HEK293 (cell line): Measurements from ENCODE around the gene EML1.
A peak's percentile ranks its signal among the peaks of the same experiment; 100 is the strongest.

Experiments used
- CTCF ChIA-PET: fragments of 350-600 bp; formaldehyde crosslinking; extraction: SDS; loops from one replicate; lab custom pipeline; 2021; ENCODE audit warnings: antibody characterized with exemption; lab: Yijun Ruan, JAX
- POLR2A ChIA-PET: fragments of 300-600 bp; formaldehyde crosslinking; extraction: SDS; loops from one replicate; lab custom pipeline; 2020; ENCODE audit warnings: antibody characterized with exemption, inconsistent platforms; lab: Yijun Ruan, JAX
- H3K27ac ChIP-seq: fragments of 200-500 bp; sonication (Bioruptor generic); 2 replicates; pipeline ENCODE4 v1.5.1; 2014; ENCODE audit warnings: low read depth, low read length, control low read depth, inconsistent platforms; ENCODE audit errors: extremely low read depth
- H3K36me3 ChIP-seq, 2 experiments: fragments of 200-500 bp in 1 of 2; sonication (Bioruptor generic) in 1 of 2; 1 replicate in 1 of 2; 2 replicates in 1 of 2; pipeline ENCODE4 v1.5.1; 2014 to 2017; ENCODE audit warnings: inconsistent platforms in 2 of 2, low read length in 2 of 2; ENCODE audit not compliant: control insufficient read depth in 2 of 2, insufficient read depth in 1 of 2
- H3K4me1 ChIP-seq: fragments of 200-500 bp; sonication (Bioruptor generic); 2 replicates; pipeline ENCODE4 v1.5.1; 2014; ENCODE audit warnings: mild to moderate bottlenecking, low read length, inconsistent platforms; ENCODE audit not compliant: control insufficient read depth, insufficient read depth
- H3K4me3 ChIP-seq: 2 replicates; pipeline ENCODE4 v1.5.1; 2011; ENCODE audit warnings: low read depth, mild to moderate bottlenecking, control low read depth, low read length, moderate library complexity
- H3K9me3 ChIP-seq: fragments of 200-500 bp; sonication (Bioruptor generic); 2 replicates; pipeline ENCODE4 v1.5.1; 2014; ENCODE audit warnings: low read depth, low read length, inconsistent platforms; ENCODE audit not compliant: control insufficient read depth, insufficient read depth
- GLIS1 ChIP-seq: fragments of 450-650 bp; formaldehyde crosslinking; IDR thresholded peaks from 2 replicates; pipeline ENCODE4 v1.5.1; 2016; ENCODE audit warnings: missing biosample characterization, missing genetic modification characterization
- GLIS2 ChIP-seq: fragments of 450-650 bp; formaldehyde crosslinking; IDR thresholded peaks from 2 replicates; pipeline ENCODE4 v1.5.1; 2016; ENCODE audit warnings: missing biosample characterization, missing genetic modification characterization
- IKZF3 ChIP-seq: fragments of 450-650 bp; IDR thresholded peaks from 2 replicates; pipeline ENCODE4 v1.5.0; 2018; ENCODE audit warnings: missing biosample characterization, mild to moderate bottlenecking, missing genetic modification characterization, moderate library complexity
- KLF1 ChIP-seq: fragments of 450-650 bp; formaldehyde crosslinking; IDR thresholded peaks from 2 replicates; pipeline ENCODE4 v1.5.1; 2016; ENCODE audit warnings: missing biosample characterization, missing genetic modification characterization
- KLF16 ChIP-seq: fragments of 450-650 bp; formaldehyde crosslinking; IDR thresholded peaks from 2 replicates; pipeline ENCODE4 v1.5.1; 2017; ENCODE audit warnings: missing biosample characterization, missing genetic modification characterization
- KLF9 ChIP-seq: fragments of 450-650 bp; formaldehyde crosslinking; IDR thresholded peaks from 2 replicates; pipeline ENCODE4 v1.5.1; 2016; ENCODE audit warnings: missing biosample characterization, missing genetic modification characterization, low read depth
- SP2 ChIP-seq: fragments of 450-650 bp; formaldehyde crosslinking; IDR thresholded peaks from 2 replicates; pipeline ENCODE4 v1.5.1; 2016; ENCODE audit warnings: missing biosample characterization, missing genetic modification characterization
- ZFHX2 ChIP-seq: fragments of 450-650 bp; formaldehyde crosslinking; conservative IDR thresholded peaks from 2 replicates; pipeline ENCODE4 v1.5.1; 2016; ENCODE audit warnings: missing biosample characterization, missing genetic modification characterization
- ZIC2 ChIP-seq: fragments of 450-650 bp; formaldehyde crosslinking; IDR thresholded peaks from 2 replicates; pipeline ENCODE4 v1.5.1; 2016; ENCODE audit warnings: missing biosample characterization, missing genetic modification characterization
- ZNF121 ChIP-seq: fragments of 450-650 bp; formaldehyde crosslinking; IDR thresholded peaks from 2 replicates; pipeline ENCODE4 v1.5.1; 2016; ENCODE audit warnings: missing biosample characterization, missing genetic modification characterization
- ZNF140 ChIP-seq: fragments of 450-650 bp; formaldehyde crosslinking; IDR thresholded peaks from 2 replicates; pipeline ENCODE4 v1.5.1; 2016; ENCODE audit warnings: missing biosample characterization, missing genetic modification characterization
- ZNF146 ChIP-seq: fragments of 450-650 bp; formaldehyde crosslinking; IDR thresholded peaks from 2 replicates; pipeline ENCODE4 v1.5.1; 2016; ENCODE audit warnings: missing biosample characterization, missing genetic modification characterization
- ZNF19 ChIP-seq: fragments of 450-650 bp; formaldehyde crosslinking; IDR thresholded peaks from 2 replicates; pipeline ENCODE4; 2016; ENCODE audit warnings: missing biosample characterization, missing genetic modification characterization, low read depth
- ZNF335 ChIP-seq: fragments of 450-650 bp; formaldehyde crosslinking; conservative IDR thresholded peaks from 2 replicates; pipeline ENCODE4 v1.5.1; 2016; ENCODE audit warnings: missing biosample characterization, missing genetic modification characterization
- ZNF433 ChIP-seq: fragments of 450-650 bp; formaldehyde crosslinking; IDR thresholded peaks from 2 replicates; pipeline ENCODE4 v1.5.1; 2016; ENCODE audit warnings: missing biosample characterization, missing genetic modification characterization, low read depth
- ZNF530 ChIP-seq: fragments of 450-650 bp; formaldehyde crosslinking; IDR thresholded peaks from 2 replicates; pipeline ENCODE4 v1.5.1; 2016; ENCODE audit warnings: low read depth, missing biosample characterization, missing genetic modification characterization
- ZNF555 ChIP-seq: fragments of 450-650 bp; formaldehyde crosslinking; conservative IDR thresholded peaks from 2 replicates; pipeline ENCODE4 v1.5.1; 2017; ENCODE audit warnings: missing biosample characterization, mild to moderate bottlenecking, missing genetic modification characterization, inconsistent platforms
- ZNF654 ChIP-seq: fragments of 450-650 bp; formaldehyde crosslinking; IDR thresholded peaks from 2 replicates; pipeline ENCODE4 v1.5.1; 2016; ENCODE audit warnings: low read depth, missing biosample characterization, missing genetic modification characterization
- TF ChIP-seq, protein P1 (sequence below): fragments of 450-650 bp; formaldehyde crosslinking; optimal IDR thresholded peaks from 2 replicates; pipeline ENCODE3; 2016; ENCODE audit warnings: missing biosample characterization, mild to moderate bottlenecking, missing genetic modification characterization
- TF ChIP-seq, protein P2 (sequence below): fragments of 450-650 bp; formaldehyde crosslinking; IDR thresholded peaks from 2 replicates; pipeline ENCODE4 v1.5.1; 2016; ENCODE audit warnings: missing biosample characterization, missing genetic modification characterization
- TF ChIP-seq, protein P3 (sequence below): fragments of 450-650 bp; formaldehyde crosslinking; IDR thresholded peaks from 2 replicates; pipeline ENCODE4 v1.5.1; 2016; ENCODE audit warnings: missing biosample characterization, missing genetic modification characterization
- TF ChIP-seq, protein P4 (sequence below): fragments of 450-650 bp; formaldehyde crosslinking; IDR thresholded peaks from 2 replicates; pipeline ENCODE4 v1.5.1; 2016; ENCODE audit warnings: missing biosample characterization, missing genetic modification characterization
- TF ChIP-seq, protein P5 (sequence below): fragments of 450-650 bp; formaldehyde crosslinking; IDR thresholded peaks from 2 replicates; pipeline ENCODE4 v1.5.1; 2017; ENCODE audit warnings: missing biosample characterization, missing genetic modification characterization

Gene EML1

DNA sequence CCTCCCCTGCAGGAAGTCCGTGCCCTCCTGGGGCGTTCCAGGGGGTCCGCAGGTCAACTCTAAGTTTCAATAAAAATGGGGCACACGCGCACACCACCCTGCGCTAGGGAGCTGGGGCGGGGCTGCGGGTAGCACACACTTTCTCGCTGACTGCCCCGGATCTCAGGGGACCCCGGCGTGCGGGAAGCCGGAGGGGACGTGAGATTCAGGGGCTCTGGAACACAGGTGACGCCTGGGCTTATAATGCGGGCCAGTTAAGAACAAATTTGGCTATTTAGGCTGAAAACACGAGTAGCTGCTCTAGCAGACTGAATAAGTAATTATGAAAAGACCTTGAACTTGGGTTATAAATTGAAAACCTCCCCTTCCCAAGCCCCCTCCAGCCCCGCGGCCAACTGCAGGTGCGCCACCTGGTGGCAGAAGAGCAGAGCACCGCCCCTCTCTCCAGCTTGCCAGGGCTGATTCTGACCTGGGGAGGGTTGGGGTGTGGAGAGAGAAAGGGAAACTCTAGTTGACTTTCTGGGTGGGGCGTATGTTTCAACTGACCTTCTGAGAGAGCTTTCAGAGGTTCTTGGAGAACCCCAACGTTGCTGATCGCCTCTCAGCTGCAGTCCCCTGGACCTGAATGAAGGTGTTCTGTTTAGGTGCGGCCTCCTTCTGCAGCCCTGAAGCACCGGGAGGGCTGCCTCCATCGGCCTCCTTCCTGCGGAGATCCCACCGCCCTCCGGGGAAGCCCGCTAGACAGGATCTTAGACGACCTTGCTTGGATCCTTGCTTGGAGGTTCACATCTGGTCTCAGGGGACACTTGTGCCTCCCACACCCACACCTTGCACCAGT, 153.7 kb downstream of the EML1 start:
- peaks cover 0 to 3% of the 10 kb centered on the region in 2 experiments; a peak in 1 of 3 replicates for H3K36me3 ChIP-seq
- no peak overlapping the region for H3K27ac ChIP-seq
- POLR2A ChIA-PET: no interaction called here
- no peak for TF ChIP-seq ZNF530
- TF ChIP-seq, protein P1, sequence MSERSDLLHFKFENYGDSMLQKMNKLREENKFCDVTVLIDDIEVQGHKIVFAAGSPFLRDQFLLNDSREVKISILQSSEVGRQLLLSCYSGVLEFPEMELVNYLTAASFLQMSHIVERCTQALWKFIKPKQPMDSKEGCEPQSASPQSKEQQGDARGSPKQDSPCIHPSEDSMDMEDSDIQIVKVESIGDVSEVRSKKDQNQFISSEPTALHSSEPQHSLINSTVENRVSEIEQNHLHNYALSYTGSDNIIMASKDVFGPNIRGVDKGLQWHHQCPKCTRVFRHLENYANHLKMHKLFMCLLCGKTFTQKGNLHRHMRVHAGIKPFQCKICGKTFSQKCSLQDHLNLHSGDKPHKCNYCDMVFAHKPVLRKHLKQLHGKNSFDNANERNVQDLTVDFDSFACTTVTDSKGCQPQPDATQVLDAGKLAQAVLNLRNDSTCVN: no peak
- TF ChIP-seq ZNF335 (tag by site-specific recombination): no peak
- TF ChIP-seq ZIC2 (tag by site-specific recombination): 0 out of 2 replicates have a peak, but pooled peaks have one; percentile 5
- TF ChIP-seq ZFHX2 (tag by site-specific recombination): 0 out of 2 replicates have a peak, but pooled peaks have one; percentile 12
- TF ChIP-seq, protein P2, sequence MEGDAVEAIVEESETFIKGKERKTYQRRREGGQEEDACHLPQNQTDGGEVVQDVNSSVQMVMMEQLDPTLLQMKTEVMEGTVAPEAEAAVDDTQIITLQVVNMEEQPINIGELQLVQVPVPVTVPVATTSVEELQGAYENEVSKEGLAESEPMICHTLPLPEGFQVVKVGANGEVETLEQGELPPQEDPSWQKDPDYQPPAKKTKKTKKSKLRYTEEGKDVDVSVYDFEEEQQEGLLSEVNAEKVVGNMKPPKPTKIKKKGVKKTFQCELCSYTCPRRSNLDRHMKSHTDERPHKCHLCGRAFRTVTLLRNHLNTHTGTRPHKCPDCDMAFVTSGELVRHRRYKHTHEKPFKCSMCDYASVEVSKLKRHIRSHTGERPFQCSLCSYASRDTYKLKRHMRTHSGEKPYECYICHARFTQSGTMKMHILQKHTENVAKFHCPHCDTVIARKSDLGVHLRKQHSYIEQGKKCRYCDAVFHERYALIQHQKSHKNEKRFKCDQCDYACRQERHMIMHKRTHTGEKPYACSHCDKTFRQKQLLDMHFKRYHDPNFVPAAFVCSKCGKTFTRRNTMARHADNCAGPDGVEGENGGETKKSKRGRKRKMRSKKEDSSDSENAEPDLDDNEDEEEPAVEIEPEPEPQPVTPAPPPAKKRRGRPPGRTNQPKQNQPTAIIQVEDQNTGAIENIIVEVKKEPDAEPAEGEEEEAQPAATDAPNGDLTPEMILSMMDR (tag by site-specific recombination): peak; percentile 62
- no peak for TF ChIP-seq SP2 (tag by site-specific recombination)
- no peak for TF ChIP-seq ZNF433
- TF ChIP-seq KLF9 (tag by site-specific recombination): no peak
- TF ChIP-seq, protein P3, sequence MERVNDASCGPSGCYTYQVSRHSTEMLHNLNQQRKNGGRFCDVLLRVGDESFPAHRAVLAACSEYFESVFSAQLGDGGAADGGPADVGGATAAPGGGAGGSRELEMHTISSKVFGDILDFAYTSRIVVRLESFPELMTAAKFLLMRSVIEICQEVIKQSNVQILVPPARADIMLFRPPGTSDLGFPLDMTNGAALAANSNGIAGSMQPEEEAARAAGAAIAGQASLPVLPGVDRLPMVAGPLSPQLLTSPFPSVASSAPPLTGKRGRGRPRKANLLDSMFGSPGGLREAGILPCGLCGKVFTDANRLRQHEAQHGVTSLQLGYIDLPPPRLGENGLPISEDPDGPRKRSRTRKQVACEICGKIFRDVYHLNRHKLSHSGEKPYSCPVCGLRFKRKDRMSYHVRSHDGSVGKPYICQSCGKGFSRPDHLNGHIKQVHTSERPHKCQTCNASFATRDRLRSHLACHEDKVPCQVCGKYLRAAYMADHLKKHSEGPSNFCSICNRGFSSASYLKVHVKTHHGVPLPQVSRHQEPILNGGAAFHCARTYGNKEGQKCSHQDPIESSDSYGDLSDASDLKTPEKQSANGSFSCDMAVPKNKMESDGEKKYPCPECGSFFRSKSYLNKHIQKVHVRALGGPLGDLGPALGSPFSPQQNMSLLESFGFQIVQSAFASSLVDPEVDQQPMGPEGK: peak; percentile 66
- TF ChIP-seq KLF1 (tag by site-specific recombination): peak; percentile 66; the same call in 1 of the 2 replicates
- peak; percentile 56 for TF ChIP-seq ZNF654 (tag by site-specific recombination)
- peak; percentile 64 for TF ChIP-seq GLIS1 (tag by site-specific recombination)
- TF ChIP-seq GLIS2 (tag by site-specific recombination): peak; percentile 42; the same call in 1 of the 2 replicates
- H3K9me3 ChIP-seq: no peaks in the 10 kb centered on the region
- CTCF ChIA-PET: interaction anchor here (0.6 to 2.0 kb wide), 32 partner anchors 8 to 582 kb away, joined by 3 to 16 read pairs (median 4); no protein-coding TSS in a partner anchor
- peaks cover 2% of the 10 kb centered on the region; the same call in 1 of the 2 replicates for H3K4me1 ChIP-seq
- no peak overlapping the region for H3K4me3 ChIP-seq

DNA sequence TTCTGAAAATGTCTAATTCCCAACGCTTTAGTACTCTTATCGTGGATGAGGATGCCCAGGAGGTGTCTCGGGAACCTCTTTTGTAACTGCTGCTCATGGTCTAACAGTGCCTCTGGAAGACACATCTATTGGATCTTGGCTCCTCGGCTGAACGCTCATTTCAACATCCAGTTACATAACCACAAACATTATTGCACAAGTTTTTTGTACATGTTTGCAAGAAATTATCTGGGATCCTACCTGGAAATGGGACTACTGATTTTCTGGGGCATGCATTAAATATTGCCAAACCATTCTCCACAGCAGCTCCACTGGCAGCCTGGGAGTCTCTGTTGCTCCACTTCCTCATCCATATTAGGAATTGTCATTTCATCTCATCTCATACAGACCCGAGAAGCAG, 154.5 kb downstream of the EML1 start:
- CTCF ChIA-PET: interaction anchor here (0.6 to 2.0 kb wide), 23 partner anchors 8 to 583 kb away, joined by 3 to 16 read pairs (median 4); no protein-coding TSS in a partner anchor
- Histone ChIP-seq H3K4me1 (no peaks in the 10 kb centered on the region; the same call in 1 of the 2 replicates), H3K27ac (no peak overlapping the region), H3K9me3 (no peaks in the 10 kb centered on the region), H3K4me3 (no peak overlapping the region), H3K36me3 (peaks cover 0 to 3% of the 10 kb centered on the region in 2 experiments; a peak in 1 of 3 replicates)
- POLR2A ChIA-PET: no interaction called here
- TF ChIP-seq KLF16 (no peak), ZNF140 (tag by site-specific recombination) (no peak), ZNF121 (tag by site-specific recombination) (no peak), ZNF146 (tag by site-specific recombination) (no peak), ZNF555 (tag by site-specific recombination) (no peak), ZNF19 (tag by site-specific recombination) (no peak), IKZF3 (tag by site-specific recombination) (no peak)
- TF ChIP-seq, protein P4, sequence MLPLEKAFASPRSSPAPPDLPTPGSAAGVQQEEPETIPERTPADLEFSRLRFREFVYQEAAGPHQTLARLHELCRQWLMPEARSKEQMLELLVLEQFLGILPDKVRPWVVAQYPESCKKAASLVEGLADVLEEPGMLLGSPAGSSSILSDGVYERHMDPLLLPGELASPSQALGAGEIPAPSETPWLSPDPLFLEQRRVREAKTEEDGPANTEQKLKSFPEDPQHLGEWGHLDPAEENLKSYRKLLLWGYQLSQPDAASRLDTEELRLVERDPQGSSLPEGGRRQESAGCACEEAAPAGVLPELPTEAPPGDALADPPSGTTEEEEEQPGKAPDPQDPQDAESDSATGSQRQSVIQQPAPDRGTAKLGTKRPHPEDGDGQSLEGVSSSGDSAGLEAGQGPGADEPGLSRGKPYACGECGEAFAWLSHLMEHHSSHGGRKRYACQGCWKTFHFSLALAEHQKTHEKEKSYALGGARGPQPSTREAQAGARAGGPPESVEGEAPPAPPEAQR (tag by site-specific recombination): no peak
- TF ChIP-seq, protein P5, sequence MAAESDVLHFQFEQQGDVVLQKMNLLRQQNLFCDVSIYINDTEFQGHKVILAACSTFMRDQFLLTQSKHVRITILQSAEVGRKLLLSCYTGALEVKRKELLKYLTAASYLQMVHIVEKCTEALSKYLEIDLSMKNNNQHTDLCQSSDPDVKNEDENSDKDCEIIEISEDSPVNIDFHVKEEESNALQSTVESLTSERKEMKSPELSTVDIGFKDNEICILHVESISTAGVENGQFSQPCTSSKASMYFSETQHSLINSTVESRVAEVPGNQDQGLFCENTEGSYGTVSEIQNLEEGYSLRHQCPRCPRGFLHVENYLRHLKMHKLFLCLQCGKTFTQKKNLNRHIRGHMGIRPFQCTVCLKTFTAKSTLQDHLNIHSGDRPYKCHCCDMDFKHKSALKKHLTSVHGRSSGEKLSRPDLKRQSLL (tag by site-specific recombination): no peak
